Measurements from ENCODE around the gene GRIP2. TPM values are rescaled to one million over a fixed set of nuclear protein-coding genes. Genes with fewer than 3 reads are reported as not detected.

GRIP2 gene
- total RNA-seq, 1 experiment from 2014 or later = 4.0 TPM

GRCh38 chr3:14481646-14482036 is 58.5 kb downstream of the GRIP2 start:
- Histone ChIP-seq H3K4me1 (replicated peaks) (peaks cover 13% of the 10 kb centered on the region), H3K27me3 (replicated peaks) (no peaks in the 10 kb centered on the region), H3K4me3 (no peak overlapping the region), H3K27ac (no peak overlapping the region), H3K36me3 (peaks cover 93% of the 10 kb centered on the region), H3K9me3 (replicated peaks) (no peaks in the 10 kb centered on the region)
- DNase-seq (ENCODE audit: low read depth in 1 of 2, low spot score in 2 of 2) = no peak

DNA sequence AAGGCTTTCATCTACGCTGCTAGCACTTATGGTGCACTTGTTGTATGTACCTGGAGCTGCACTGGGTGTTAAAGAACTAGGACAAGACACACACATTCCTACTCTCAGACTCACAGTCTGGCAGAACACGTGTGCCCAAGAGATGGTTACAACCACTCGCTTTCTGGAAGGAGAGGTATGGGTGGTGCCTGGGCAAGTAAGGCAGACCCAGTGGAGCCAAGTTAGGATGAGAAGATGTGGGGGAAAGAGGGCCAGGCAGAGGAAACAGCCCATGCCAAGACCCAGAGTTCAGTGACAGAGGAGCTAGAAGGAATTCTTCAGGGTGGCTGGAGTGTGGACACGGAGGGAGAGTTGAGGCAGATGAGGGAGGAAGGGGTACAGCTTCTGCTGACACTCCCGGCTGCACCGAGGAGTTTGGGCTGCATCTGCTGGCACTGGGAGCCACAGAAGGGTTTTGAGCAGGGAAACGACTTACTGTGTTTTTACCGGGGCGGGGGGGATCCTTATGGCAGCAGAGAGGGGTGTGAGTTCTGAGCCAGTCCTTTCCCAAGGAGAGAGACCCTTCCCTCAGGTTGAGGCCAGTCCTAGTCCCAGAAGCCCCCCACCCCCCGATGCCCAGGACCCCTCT is 59.0 kb downstream of the GRIP2 start:
- H3K36me3 ChIP-seq = peaks cover 93% of the 10 kb centered on the region
- no peak overlapping the region for H3K4me3 ChIP-seq
- no peak overlapping the region for H3K27ac ChIP-seq
- H3K27me3 ChIP-seq (replicated peaks) = no peaks in the 10 kb centered on the region
- no peak for DNase-seq (ENCODE audit: low read depth in 1 of 2, low spot score in 2 of 2)
- H3K9me3 ChIP-seq (replicated peaks) = no peaks in the 10 kb centered on the region
- peaks cover 13% of the 10 kb centered on the region for H3K4me1 ChIP-seq (replicated peaks)

DNA sequence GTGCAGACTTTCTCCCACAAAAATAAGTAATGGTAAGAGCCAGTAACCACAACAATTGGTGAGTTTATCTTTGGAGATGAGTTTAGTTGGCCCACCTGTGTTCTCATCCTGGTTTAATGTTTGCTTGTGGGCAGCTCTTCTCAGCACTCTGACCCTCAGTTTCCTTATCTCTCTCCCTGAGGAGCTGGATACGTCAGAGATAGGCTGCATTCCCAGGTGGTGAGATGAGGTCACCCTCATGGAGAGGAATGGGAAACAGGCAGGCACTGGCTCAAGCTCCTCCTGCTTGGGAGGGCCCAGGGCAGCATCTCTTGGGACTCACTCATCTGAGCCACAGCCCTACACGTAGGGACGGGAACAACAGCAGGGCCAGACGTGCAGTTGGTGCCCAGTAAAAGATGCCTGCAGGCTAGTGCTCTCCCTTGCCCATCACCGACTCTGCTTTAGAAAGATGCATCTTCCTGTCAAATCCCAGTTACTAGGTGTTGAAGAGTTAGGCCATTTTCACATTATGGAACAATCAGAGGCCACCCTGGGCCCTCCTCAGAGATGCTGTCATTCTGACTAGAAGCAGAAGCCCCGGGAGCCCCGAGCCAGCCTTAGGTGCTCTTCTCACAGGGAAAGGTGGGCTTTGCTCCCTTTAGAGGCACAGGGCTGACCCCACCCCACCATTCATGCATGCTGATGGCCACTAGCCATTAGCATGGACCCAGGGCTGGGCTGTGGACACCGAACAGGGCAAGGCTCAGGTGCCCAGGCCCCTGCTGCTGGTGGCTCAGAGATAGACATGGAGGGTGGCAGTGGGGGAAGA is 59.7 kb downstream of the GRIP2 start:
- Histone ChIP-seq H3K4me1 (replicated peaks) (peaks cover 13% of the 10 kb centered on the region), H3K4me3 (no peak overlapping the region), H3K27ac (no peak overlapping the region), H3K36me3 (peaks cover 93% of the 10 kb centered on the region), H3K27me3 (replicated peaks) (no peaks in the 10 kb centered on the region), H3K9me3 (replicated peaks) (no peaks in the 10 kb centered on the region)
- no peak for DNase-seq (ENCODE audit: low read depth in 1 of 2, low spot score in 2 of 2)

DNA sequence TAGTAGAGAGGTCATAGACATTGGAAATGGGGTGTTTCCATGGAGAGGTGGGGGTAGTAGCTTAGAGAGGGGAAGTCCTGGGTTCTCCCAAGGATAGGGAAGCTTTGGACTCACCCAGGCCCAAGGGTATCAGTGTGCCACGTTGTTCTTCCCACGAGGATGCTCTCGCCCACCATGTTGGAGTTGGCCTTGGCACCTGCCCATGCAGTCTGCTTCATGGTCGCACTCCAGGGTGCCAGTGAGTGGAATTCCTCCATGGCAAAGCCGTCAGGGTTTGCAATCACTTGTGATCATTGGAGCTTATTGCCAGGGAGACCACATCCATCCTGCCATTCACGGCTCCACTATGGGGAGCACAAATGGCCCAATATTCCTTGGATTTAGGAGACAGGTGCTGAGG is 60.6 kb downstream of the GRIP2 start:
- no peaks in the 10 kb centered on the region for H3K27me3 ChIP-seq (replicated peaks)
- peaks cover 13% of the 10 kb centered on the region for H3K4me1 ChIP-seq (replicated peaks)
- peaks cover 97% of the 10 kb centered on the region for H3K36me3 ChIP-seq
- no peak overlapping the region for H3K4me3 ChIP-seq
- no peak overlapping the region for H3K27ac ChIP-seq
- no peaks in the 10 kb centered on the region for H3K9me3 ChIP-seq (replicated peaks)
- no peak for DNase-seq (ENCODE audit: low read depth in 1 of 2, low spot score in 2 of 2)

DNA sequence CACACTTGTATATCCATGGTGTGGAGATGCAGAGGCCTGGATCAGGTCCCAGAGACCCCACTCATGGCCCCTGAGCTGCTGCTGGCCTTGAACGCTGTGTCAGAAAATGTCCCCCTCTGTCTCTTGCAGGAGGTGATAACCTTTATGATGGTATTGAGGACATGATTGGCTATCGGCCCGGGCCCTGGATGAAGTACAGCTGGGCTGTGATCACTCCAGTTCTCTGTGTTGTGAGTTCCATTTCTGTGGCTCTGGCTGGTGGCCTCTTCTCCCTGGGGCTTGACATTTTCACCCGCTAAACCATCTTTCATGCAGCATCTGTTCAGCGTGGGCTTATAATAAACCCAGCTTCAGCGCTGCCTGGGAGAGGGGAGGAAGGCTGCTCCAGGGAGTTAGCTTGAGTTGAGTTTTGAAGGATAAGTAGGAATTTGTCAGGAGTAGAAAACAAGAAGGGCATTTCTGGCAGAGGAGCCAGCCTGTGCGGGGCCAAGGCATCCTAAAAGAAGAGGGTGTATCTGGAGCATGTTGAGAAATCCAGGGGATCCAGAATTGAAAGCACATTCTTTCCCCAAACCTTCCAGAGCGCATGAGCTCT is 61.1 kb downstream of the GRIP2 start:
- no peak overlapping the region for H3K27ac ChIP-seq

GRCh38 chr3:14477311-14477935 is 62.7 kb downstream of the GRIP2 start:
- H3K4me1 ChIP-seq (replicated peaks) = peaks cover 28% of the 10 kb centered on the region
- no peak for DNase-seq (ENCODE audit: low read depth in 1 of 2, low spot score in 2 of 2)
- no peak overlapping the region for H3K27ac ChIP-seq
- peaks cover 91% of the 10 kb centered on the region for H3K36me3 ChIP-seq
- no peaks in the 10 kb centered on the region for H3K9me3 ChIP-seq (replicated peaks)
- H3K4me3 ChIP-seq = no peak overlapping the region
- H3K27me3 ChIP-seq (replicated peaks) = no peaks in the 10 kb centered on the region

More for the DNA sequence above, 61.1 kb downstream of the GRIP2 start:
- no peaks in the 10 kb centered on the region for H3K9me3 ChIP-seq (replicated peaks)
- H3K36me3 ChIP-seq = peaks cover 97% of the 10 kb centered on the region
- no peaks in the 10 kb centered on the region for H3K27me3 ChIP-seq (replicated peaks)
- no peak for DNase-seq (ENCODE audit: low read depth in 1 of 2, low spot score in 2 of 2)
- H3K4me1 ChIP-seq (replicated peaks) = peaks cover 16% of the 10 kb centered on the region
- H3K4me3 ChIP-seq = no peak overlapping the region

DNA sequence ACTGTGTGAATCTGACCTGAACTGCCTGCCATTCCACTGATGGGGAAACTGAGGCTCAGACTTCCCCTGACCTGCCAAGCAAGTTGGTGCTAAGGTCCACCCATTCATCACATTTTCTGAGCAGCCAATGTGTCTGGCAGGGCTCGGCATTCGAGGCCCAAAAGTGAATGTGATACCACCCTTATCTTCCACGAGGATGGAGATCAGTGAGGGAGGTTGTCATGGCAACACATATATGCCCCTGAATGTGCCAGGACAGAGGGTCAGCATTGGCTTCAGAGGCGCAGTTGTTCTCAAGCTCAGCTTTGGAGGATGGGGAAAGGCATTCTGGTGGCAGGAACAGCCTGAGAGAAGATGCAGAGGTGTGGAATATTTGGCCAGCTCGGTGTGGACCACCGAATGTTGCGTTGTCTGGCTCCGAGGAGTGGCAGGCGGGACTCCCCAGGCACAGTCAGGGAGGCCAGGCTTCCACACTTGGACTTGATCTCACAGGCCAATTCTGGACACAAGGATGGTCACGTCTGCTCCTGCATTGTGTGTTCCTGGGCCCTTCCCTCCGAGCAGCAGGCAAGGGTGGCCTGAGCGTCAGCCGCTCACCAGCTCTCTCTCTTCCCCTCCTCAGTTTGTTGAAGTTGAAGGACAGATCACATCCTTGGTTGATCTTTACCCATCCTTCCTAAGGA is 63.4 kb downstream of the GRIP2 start:
- Histone ChIP-seq H3K36me3 (peaks cover 89% of the 10 kb centered on the region), H3K9me3 (replicated peaks) (no peaks in the 10 kb centered on the region), H3K4me3 (no peak overlapping the region), H3K27ac (no peak overlapping the region), H3K4me1 (replicated peaks) (peaks cover 28% of the 10 kb centered on the region), H3K27me3 (replicated peaks) (no peaks in the 10 kb centered on the region)
- no peak for DNase-seq (ENCODE audit: low read depth in 1 of 2, low spot score in 2 of 2)

DNA sequence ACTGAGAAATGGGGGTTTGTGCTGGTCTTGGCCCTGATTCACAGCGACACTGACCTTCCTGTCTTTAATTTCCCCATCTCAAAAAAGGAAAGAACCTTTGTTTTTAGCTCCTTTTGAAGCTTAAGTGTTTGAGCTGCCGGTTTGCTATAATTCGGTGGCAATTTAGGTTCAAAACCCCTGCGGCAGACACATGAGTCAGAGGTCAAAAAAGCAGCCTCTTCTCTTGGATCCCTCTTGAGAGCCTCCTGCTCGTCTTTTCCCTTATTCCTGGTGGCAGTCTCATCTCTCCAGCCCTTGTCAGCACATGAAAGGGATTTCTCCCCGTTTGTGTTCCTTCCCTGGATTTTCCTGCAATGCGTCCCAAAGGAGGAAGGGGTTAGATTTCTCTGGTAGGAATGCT is 64.5 kb downstream of the GRIP2 start:
- no peak for DNase-seq (ENCODE audit: low read depth in 1 of 2, low spot score in 2 of 2)
- H3K27ac ChIP-seq = no peak overlapping the region

GRCh38 chr3:14474363-14475081 is 65.6 kb downstream of the GRIP2 start:
- no peaks in the 10 kb centered on the region for H3K27me3 ChIP-seq (replicated peaks)
- peaks cover 86% of the 10 kb centered on the region for H3K36me3 ChIP-seq
- H3K27ac ChIP-seq = no peak overlapping the region
- H3K9me3 ChIP-seq (replicated peaks) = no peaks in the 10 kb centered on the region
- no peak for DNase-seq (ENCODE audit: low read depth in 1 of 2, low spot score in 2 of 2)
- peaks cover 41% of the 10 kb centered on the region for H3K4me1 ChIP-seq (replicated peaks)
- H3K4me3 ChIP-seq = no peak overlapping the region

More for the DNA sequence above, 64.5 kb downstream of the GRIP2 start:
- Histone ChIP-seq H3K4me3 (no peak overlapping the region), H3K36me3 (peaks cover 86% of the 10 kb centered on the region), H3K27me3 (replicated peaks) (no peaks in the 10 kb centered on the region), H3K4me1 (replicated peaks) (peaks cover 37% of the 10 kb centered on the region), H3K9me3 (replicated peaks) (no peaks in the 10 kb centered on the region)

DNA sequence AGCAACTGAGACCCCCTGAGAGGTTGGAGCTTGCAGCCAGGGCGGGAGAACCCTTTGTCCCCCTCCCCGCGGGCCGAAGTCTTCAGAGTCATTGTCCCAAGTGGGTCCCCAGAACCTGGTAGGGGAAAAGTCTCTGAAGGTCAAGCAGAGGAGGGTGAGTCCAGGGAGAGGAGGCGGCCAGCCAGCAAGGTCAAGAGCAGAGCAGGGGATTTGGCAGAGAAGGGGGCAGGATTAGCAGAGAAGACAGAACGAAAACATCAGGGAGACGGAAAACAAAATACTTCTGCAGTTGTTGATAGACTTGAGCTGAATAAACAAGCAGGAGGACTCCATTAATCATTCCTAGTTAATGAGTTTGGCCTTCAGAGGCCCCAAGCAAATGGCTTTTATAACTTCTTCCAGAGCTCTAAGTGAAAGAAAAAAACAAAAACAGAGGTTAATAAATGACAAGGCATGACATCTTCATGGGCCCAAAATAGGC is 66.7 kb downstream of the GRIP2 start:
- no peaks in the 10 kb centered on the region for H3K9me3 ChIP-seq (replicated peaks)
- H3K4me1 ChIP-seq (replicated peaks) = peaks cover 41% of the 10 kb centered on the region
- peaks cover 86% of the 10 kb centered on the region for H3K36me3 ChIP-seq
- no peak overlapping the region for H3K4me3 ChIP-seq
- DNase-seq (ENCODE audit: low read depth in 1 of 2, low spot score in 2 of 2) = no peak
- H3K27ac ChIP-seq = peak overlapping the region; percentile 91
- no peaks in the 10 kb centered on the region for H3K27me3 ChIP-seq (replicated peaks)

DNA sequence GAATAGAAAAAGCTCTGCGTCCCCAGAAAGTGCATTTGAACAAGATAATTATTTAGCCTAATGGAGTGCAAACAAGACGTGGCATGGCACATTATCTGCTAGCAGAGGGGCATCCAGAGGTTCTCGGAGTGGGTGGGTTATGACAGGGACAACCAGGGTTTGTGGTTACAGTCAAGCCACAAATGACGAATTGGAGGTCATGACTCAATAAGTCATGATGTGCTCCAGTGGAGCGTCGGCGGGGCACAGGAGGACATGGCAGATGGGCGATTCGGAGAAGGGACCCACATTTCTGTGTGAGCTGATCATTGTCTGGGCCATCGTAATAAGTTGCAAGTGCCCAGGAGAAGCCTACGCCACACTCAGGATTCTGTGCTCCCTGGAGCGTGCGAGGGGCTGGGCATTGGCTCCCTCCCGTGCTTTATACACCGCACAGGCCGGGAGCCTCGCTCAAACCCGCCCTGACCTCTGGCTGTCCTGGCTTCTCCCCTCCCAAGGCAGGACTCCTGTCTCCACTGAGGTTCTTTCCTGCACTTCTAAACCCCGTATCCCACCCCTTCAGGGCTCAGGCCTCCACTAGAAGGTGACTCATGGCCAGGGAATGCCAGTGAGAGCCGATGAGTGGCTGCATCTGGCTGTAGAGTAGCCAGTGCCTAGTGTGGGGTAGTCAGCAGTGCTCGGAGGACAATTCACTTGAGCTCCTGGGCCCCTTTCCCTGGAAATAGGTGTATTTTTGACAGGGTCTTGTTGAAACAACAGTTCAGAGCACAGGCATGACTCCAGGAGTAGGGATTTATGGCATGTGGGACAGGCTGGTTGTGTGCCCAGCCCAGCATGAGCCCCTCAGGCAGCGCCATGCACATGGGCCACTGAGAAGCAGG is 67.4 kb downstream of the GRIP2 start:
- peak overlapping the region; percentile 91 for H3K27ac ChIP-seq
- DNase-seq (ENCODE audit: low read depth in 1 of 2, low spot score in 2 of 2) = peak; percentile 96
- peaks cover 41% of the 10 kb centered on the region for H3K4me1 ChIP-seq (replicated peaks)
- H3K36me3 ChIP-seq = peaks cover 86% of the 10 kb centered on the region
- H3K9me3 ChIP-seq (replicated peaks) = no peaks in the 10 kb centered on the region
- no peak overlapping the region for H3K4me3 ChIP-seq
- no peaks in the 10 kb centered on the region for H3K27me3 ChIP-seq (replicated peaks)

DNA sequence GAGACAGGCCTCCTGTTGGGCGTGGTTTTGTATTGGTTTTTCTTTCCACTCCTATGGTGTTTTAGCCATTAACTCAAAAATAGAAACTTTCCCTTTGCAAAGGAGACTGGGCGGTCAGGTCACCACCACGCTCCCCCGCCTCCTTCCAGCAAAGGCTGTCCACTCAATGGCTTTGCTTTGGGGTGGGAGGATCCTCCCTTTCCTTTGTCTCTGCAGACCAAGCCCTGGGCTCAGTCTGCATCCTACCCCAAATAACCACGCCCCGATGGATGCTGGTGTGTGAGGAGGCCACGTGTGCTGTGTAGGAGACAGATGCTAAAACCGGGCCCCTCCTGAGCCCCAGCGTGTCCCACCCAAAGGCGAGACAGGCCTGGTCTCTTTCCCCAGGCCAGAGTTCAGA is 68.5 kb downstream of the GRIP2 start:
- peak overlapping the region; percentile 91 for H3K27ac ChIP-seq
- DNase-seq (ENCODE audit: low read depth in 1 of 2, low spot score in 2 of 2) = peak; percentile 66 to 74
- H3K9me3 ChIP-seq (replicated peaks) = no peaks in the 10 kb centered on the region
- peaks cover 86% of the 10 kb centered on the region for H3K36me3 ChIP-seq
- H3K4me1 ChIP-seq (replicated peaks) = peaks cover 41% of the 10 kb centered on the region
- no peak overlapping the region for H3K4me3 ChIP-seq
- H3K27me3 ChIP-seq (replicated peaks) = no peaks in the 10 kb centered on the region
